SK-N-SH (cell line): Measurements from ENCODE around the gene MTCL1.

Source experiments
- RAD21 ChIP-seq: IDR thresholded peaks from 2 replicates; pipeline ENCODE4 v1.6.1; 2012; ENCODE audit warnings: mild to moderate bottlenecking, low read length
- TAF1 ChIP-seq: IDR thresholded peaks from 2 replicates; pipeline ENCODE4 v1.6.1; 2012; ENCODE audit warnings: low read depth, mild to moderate bottlenecking, low read length, moderate library complexity, borderline replicate concordance

- TF ChIP-seq TAF1 (no peak), RAD21 (no peak)
These were observed 17.8 kb downstream of the MTCL1 start for GRCh38 chr18:8722946-8723820.
